Measurements from ENCODE around the gene CXCL3. TPM values are rescaled to one million over a fixed set of nuclear protein-coding genes. Genes with fewer than 3 reads are reported as not detected.
A peak's percentile ranks its signal among the peaks of the same experiment; 100 is the strongest.

Gene CXCL3
- polyA plus RNA-seq, 1 experiment, result 0.74 TPM

DNA sequence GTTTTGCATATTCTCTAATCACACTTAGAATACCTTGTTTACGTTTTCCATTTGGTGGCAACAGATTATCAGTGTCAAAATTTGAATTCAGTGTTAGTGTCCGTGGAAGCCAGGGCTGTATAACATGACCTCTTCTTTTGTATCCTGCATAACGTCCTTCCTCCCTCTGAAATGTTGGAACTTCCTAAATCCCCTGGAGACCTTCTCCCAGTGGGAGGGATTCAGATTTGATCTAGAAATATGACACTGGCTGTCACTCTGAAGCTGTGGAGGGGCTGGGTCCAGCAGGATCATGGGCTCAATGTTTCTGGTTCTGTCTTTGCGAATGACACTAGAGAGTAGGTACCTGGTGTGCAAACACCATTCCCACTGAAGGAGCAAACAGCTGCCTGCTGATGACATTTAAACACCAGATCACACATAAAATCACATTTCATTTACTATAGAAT, 850 bp upstream of the CXCL3 start:
- DNase-seq (ENCODE audit: low read depth, low spot score), result no peak
- ChIA-PET CTCF (interaction anchor here (0.5 to 2.0 kb wide), 11 partner anchors 11 to 383 kb away, joined by 3 to 8 read pairs (median 4); no protein-coding TSS in a partner anchor), POLR2A (interaction anchor here (0.9 kb wide), 1 partner anchor 42 kb away, joined by 3 read pairs; no protein-coding TSS in a partner anchor)
- Histone ChIP-seq H3K4me3 (ENCODE audit: low read depth, low read length) (peak overlapping the region; percentile 78), H3K27me3 (ENCODE audit: control insufficient read depth, insufficient read depth, low read length) (no peaks in the 10 kb centered on the region), H3K9me3 (ENCODE audit: control insufficient read depth, insufficient read depth, low read length) (no peaks in the 10 kb centered on the region), H3K27ac (ENCODE audit: low read depth, low read length) (no peak overlapping the region)
- TF ChIP-seq, protein P1, sequence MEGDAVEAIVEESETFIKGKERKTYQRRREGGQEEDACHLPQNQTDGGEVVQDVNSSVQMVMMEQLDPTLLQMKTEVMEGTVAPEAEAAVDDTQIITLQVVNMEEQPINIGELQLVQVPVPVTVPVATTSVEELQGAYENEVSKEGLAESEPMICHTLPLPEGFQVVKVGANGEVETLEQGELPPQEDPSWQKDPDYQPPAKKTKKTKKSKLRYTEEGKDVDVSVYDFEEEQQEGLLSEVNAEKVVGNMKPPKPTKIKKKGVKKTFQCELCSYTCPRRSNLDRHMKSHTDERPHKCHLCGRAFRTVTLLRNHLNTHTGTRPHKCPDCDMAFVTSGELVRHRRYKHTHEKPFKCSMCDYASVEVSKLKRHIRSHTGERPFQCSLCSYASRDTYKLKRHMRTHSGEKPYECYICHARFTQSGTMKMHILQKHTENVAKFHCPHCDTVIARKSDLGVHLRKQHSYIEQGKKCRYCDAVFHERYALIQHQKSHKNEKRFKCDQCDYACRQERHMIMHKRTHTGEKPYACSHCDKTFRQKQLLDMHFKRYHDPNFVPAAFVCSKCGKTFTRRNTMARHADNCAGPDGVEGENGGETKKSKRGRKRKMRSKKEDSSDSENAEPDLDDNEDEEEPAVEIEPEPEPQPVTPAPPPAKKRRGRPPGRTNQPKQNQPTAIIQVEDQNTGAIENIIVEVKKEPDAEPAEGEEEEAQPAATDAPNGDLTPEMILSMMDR (IDR thresholded peaks at IDR 0.05; ENCODE audit: low read depth, low read length), result no peak

DNA sequence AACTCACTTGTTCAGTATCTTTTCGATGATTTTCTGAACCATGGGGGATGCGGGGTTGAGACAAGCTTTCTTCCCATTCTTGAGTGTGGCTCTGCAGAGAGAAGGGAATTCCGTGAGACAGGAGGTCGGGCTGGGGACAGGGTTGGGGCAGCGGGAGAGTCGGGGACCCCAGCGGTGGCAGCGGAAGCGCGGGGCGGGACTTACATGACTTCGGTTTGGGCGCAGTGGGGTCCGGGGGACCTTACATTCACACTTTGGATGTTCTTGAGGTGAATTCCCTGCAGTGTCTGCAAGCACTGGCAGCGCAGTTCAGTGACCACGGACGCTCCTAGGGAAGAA, 434 bp downstream of the CXCL3 start:
- H3K27ac ChIP-seq (ENCODE audit: low read depth, low read length), result no peak overlapping the region
- no peaks in the 10 kb centered on the region for H3K27me3 ChIP-seq (ENCODE audit: control insufficient read depth, insufficient read depth, low read length)
- DNase-seq (ENCODE audit: low read depth, low spot score), result no peak
- POLR2A ChIA-PET, result interaction anchor here (1.6 kb wide), 1 partner anchor 376 kb away, joined by 5 read pairs; no protein-coding TSS in a partner anchor
- TF ChIP-seq, protein P1 (IDR thresholded peaks at IDR 0.05; ENCODE audit: low read depth, low read length), result no peak
- H3K9me3 ChIP-seq (ENCODE audit: control insufficient read depth, insufficient read depth, low read length), result no peaks in the 10 kb centered on the region
- H3K4me3 ChIP-seq (ENCODE audit: low read depth, low read length), result peak overlapping the region; percentile 78
- CTCF ChIA-PET, result interaction anchor here (0.7 to 2.0 kb wide), 16 partner anchors 10 to 386 kb away, joined by 3 to 8 read pairs (median 4); no protein-coding TSS in a partner anchor

DNA sequence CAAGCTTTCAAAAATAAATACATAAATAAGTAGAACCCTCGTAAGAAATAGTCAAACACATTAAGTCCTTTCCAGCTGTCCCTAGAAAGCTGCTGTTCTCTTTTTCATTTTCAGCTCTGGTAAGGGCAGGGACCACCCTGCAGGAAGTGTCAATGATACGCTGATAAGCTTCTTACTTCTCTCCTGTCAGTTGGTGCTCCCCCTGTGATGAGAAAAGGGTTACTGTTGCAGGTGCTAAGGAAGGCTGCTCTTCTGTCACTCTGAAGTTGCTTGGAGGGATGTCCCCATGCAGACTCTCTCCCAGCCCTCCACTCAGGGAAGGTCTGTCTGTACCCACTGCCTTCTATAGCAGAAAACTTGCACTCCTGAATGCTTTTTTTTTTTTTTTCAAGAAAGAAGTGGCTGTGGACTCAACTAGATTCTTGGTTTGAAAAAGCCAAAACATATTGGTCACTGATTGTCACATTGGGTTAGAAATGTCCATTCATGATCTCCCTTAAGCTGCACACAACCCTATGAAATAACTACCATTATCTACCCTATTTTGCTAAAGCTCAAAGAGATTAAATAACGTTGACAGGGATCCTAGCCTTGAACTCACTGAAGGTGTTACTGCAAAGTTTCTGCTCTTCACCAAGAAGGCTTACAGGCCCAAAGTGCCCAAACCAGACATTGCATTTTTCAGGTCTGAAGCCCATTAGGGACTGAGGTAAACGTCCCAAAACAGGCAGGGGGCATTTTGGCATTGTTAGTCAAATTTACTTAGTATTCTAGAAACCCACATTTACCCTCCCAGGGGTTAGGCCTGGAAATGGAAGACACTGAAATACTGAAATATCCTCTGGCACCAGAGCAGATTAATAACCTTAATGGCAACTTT, 1.2 kb downstream of the CXCL3 start:
- H3K9me3 ChIP-seq (ENCODE audit: control insufficient read depth, insufficient read depth, low read length), result no peaks in the 10 kb centered on the region
- no peaks in the 10 kb centered on the region for H3K27me3 ChIP-seq (ENCODE audit: control insufficient read depth, insufficient read depth, low read length)
- TF ChIP-seq, protein P1 (IDR thresholded peaks at IDR 0.05; ENCODE audit: low read depth, low read length), result no peak
- peak overlapping the region; percentile 78 for H3K4me3 ChIP-seq (ENCODE audit: low read depth, low read length)
- no peak for DNase-seq (ENCODE audit: low read depth, low spot score)
- CTCF ChIA-PET, result interaction anchor here (0.7 to 2.0 kb wide), 13 partner anchors 13 to 465 kb away, joined by 3 to 8 read pairs (median 3); no protein-coding TSS in a partner anchor
- H3K27ac ChIP-seq (ENCODE audit: low read depth, low read length), result no peak overlapping the region
- POLR2A ChIA-PET, result interaction anchor here (1.6 kb wide), 1 partner anchor 376 kb away, joined by 5 read pairs; no protein-coding TSS in a partner anchor

DNA sequence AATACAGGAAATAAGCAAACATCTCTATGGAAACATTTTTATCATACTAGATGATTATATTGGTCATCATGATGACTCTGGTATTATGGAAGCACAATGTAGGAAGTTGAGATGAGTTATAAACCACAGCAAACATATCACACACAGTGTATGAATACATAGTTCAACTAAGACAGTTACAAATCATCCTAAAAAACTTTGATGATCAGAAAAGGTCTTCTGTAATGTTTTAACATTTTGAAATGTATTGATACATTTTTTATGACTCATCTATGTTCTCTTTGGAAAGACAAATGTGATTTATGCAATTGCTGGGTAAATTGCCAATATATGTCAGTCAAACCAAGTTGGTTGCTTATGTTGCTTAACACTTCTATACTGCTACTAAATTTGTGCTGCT, 4.8 kb downstream of the CXCL3 start:
- no peaks in the 10 kb centered on the region for H3K9me3 ChIP-seq (ENCODE audit: control insufficient read depth, insufficient read depth, low read length)
- DNase-seq (ENCODE audit: low read depth, low spot score), result no peak
- POLR2A ChIA-PET, result no interaction called here
- no peak overlapping the region for H3K27ac ChIP-seq (ENCODE audit: low read depth, low read length)
- CTCF ChIA-PET, result no interaction called here
- no peaks in the 10 kb centered on the region for H3K27me3 ChIP-seq (ENCODE audit: control insufficient read depth, insufficient read depth, low read length)
- TF ChIP-seq, protein P1 (IDR thresholded peaks at IDR 0.05; ENCODE audit: low read depth, low read length), result no peak
- H3K4me3 ChIP-seq (ENCODE audit: low read depth, low read length), result no peak overlapping the region

DNA sequence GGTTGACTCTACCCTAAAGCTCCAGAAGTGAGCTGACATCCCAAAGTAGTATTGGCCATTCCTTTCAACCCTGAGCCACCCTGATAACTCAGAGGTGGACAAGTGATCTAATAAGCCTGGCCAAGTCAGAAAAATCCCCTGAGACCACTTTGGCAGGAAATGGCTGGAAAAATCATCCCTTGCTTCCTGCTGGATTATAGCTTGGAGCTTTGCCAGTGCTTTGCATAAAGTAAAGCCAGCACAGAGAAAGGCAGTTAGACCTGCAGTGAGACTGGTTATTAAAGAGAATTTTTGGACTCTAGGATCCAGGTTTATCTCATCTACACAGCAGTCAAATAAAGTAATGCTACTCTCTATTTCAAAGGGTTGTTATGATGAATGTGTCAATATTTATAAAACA, 6.4 kb downstream of the CXCL3 start:
- no peak overlapping the region for H3K27ac ChIP-seq (ENCODE audit: low read depth, low read length)
- H3K4me3 ChIP-seq (ENCODE audit: low read depth, low read length), result no peak overlapping the region
- H3K27me3 ChIP-seq (ENCODE audit: control insufficient read depth, insufficient read depth, low read length), result no peaks in the 10 kb centered on the region
- ChIA-PET CTCF (interaction anchor here (0.6 kb wide), 1 partner anchor 40 kb away, joined by 3 read pairs; no protein-coding TSS in a partner anchor), POLR2A (no interaction called here)
- TF ChIP-seq, protein P1 (IDR thresholded peaks at IDR 0.05; ENCODE audit: low read depth, low read length), result no peak
- no peaks in the 10 kb centered on the region for H3K9me3 ChIP-seq (ENCODE audit: control insufficient read depth, insufficient read depth, low read length)
- no peak for DNase-seq (ENCODE audit: low read depth, low spot score)
